Endothelial cell (in vitro differentiated cells): ENCODE data around the gene VTI1B. TPM values are rescaled to one million over a fixed set of nuclear protein-coding genes. Genes with fewer than 3 reads are reported as not detected.
"Not testable (repeated sequence)": the region's sequence is repeated elsewhere in the genome, so short reads cannot be mapped to it uniquely, and the experiment has no call there.

Source experiments
- DNase-seq: peaks from one replicate; pipeline ENCODE4 v3.0.0; 2021; ENCODE audit warnings: low spot score
- H3K27ac Mint-ChIP-seq: one replicate; pipeline ENCODE4 v1.8.0; 2021; ENCODE audit warnings: mixed read lengths, inconsistent platforms; ENCODE audit not compliant: unreplicated experiment
- H3K27me3 Mint-ChIP-seq: one replicate; pipeline ENCODE4 v1.8.0; 2021; ENCODE audit warnings: mild to moderate bottlenecking, moderate library complexity, mixed read lengths, inconsistent platforms; ENCODE audit not compliant: unreplicated experiment
- H3K36me3 Mint-ChIP-seq: one replicate; pipeline ENCODE4 v1.8.0; 2021; ENCODE audit warnings: mild to moderate bottlenecking, low read depth, mixed read lengths, inconsistent platforms; ENCODE audit not compliant: unreplicated experiment
- H3K4me1 Mint-ChIP-seq: one replicate; pipeline ENCODE4 v1.8.0; 2021; ENCODE audit warnings: mild to moderate bottlenecking, mixed read lengths, inconsistent platforms; ENCODE audit not compliant: unreplicated experiment
- H3K4me3 Mint-ChIP-seq: one replicate; pipeline ENCODE4 v1.8.0; 2021; ENCODE audit warnings: mild to moderate bottlenecking, mixed read lengths, inconsistent platforms; ENCODE audit not compliant: unreplicated experiment
- H3K9me3 Mint-ChIP-seq: one replicate; pipeline ENCODE4 v1.8.0; 2021; ENCODE audit warnings: mixed read lengths, inconsistent platforms; ENCODE audit not compliant: unreplicated experiment
- CTCF ChIP-seq: fragments of 200-600 bp; sonication (generic); IDR thresholded peaks from one replicate; pipeline ENCODE4 v1.5.0; 2021; ENCODE audit warnings: antibody characterized with exemption; ENCODE audit not compliant: unreplicated experiment
- total RNA-seq: library from RNA; stranded (reverse); fragmentation: NEBNext Ultra II Directional; extraction: Animal tissue kit (Norgen Biotek cat#: 25700); gene quantifications from one replicate; pipeline ENCODE4 v1.2.1, GENCODE V29; 2021; ENCODE audit not compliant: unreplicated experiment

VTI1B gene
- total RNA-seq, 1 donor from 2014 or later: 87.9 TPM

- DNase-seq: peak; percentile 34
- no peak for TF ChIP-seq CTCF
These were observed 30.2 kb upstream of the VTI1B start for GRCh38 chr14:67704484-67705089.

GRCh38 chr14:67703997-67704396, 29.6 kb upstream of the VTI1B start:
- Mint-ChIP-seq H3K4me1 (peaks cover 5% of the 10 kb centered on the region), H3K27me3 (no peaks in the 10 kb centered on the region), H3K4me3 (no peak overlapping the region), H3K27ac (no peak overlapping the region), H3K36me3 (no peaks in the 10 kb centered on the region), H3K9me3 (no peaks in the 10 kb centered on the region)
- TF ChIP-seq CTCF: no peak
- DNase-seq: no peak

More at GRCh38 chr14:67704484-67705089, 30.2 kb upstream of the VTI1B start:
- H3K27ac Mint-ChIP-seq: peak overlapping the region; percentile 44
- H3K27me3 Mint-ChIP-seq: no peaks in the 10 kb centered on the region
- no peak overlapping the region for H3K4me3 Mint-ChIP-seq
- H3K9me3 Mint-ChIP-seq: no peaks in the 10 kb centered on the region
- H3K36me3 Mint-ChIP-seq: no peaks in the 10 kb centered on the region
- H3K4me1 Mint-ChIP-seq: peaks cover 5% of the 10 kb centered on the region

- not testable (repeated sequence) for H3K27me3 Mint-ChIP-seq, H3K4me1 Mint-ChIP-seq, DNase-seq, H3K36me3 Mint-ChIP-seq, H3K9me3 Mint-ChIP-seq, H3K4me3 Mint-ChIP-seq, H3K27ac Mint-ChIP-seq
These were observed 27.1 kb upstream of the VTI1B start, which contains the start of gene RDH12 for GRCh38 chr14:67701492-67701891. Gene RDH12 (plus strand): TSS chr14:67701886. CDS start chr14:67722643, 20,757 bp downstream.

- Mint-ChIP-seq H3K9me3 (no peaks in the 10 kb centered on the region), H3K27ac (no peak overlapping the region), H3K36me3 (no peaks in the 10 kb centered on the region), H3K4me3 (no peak overlapping the region), H3K27me3 (peaks cover 2% of the 10 kb centered on the region), H3K4me1 (peaks cover 7% of the 10 kb centered on the region)
- DNase-seq: no peak
- no peak for TF ChIP-seq CTCF
These were observed 23.7 kb upstream of the VTI1B start for GRCh38 chr14:67698179-67698578.

- Mint-ChIP-seq H3K27me3 (peaks cover 2% of the 10 kb centered on the region), H3K27ac (no peak overlapping the region), H3K36me3 (peaks cover 4% of the 10 kb centered on the region), H3K4me3 (no peak overlapping the region), H3K4me1 (peaks cover 12% of the 10 kb centered on the region), H3K9me3 (no peaks in the 10 kb centered on the region)
- TF ChIP-seq CTCF: no peak
- no peak for DNase-seq
These were observed 22.6 kb upstream of the VTI1B start for GRCh38 chr14:67697006-67697405.
